ENCODE data around the gene NACA2.
"Not testable (repeated sequence)": the region's sequence is repeated elsewhere in the genome, so short reads cannot be mapped to it uniquely, and the experiment has no call there.

GRCh38 chr17:61628158-61628557, 37.1 kb upstream of the NACA2 start:
- not testable (repeated sequence) for TF ChIP-seq CTCF (IDR thresholded peaks at IDR 0.05; ENCODE audit: low read depth, low read length, poor library complexity, severe bottlenecking); EZH2phosphoT487 (IDR thresholded peaks at IDR 0.05; ENCODE audit: borderline replicate concordance, low read length)
